Measurements from ENCODE around the gene SLC17A2.

The SLC17A2 gene

DNA sequence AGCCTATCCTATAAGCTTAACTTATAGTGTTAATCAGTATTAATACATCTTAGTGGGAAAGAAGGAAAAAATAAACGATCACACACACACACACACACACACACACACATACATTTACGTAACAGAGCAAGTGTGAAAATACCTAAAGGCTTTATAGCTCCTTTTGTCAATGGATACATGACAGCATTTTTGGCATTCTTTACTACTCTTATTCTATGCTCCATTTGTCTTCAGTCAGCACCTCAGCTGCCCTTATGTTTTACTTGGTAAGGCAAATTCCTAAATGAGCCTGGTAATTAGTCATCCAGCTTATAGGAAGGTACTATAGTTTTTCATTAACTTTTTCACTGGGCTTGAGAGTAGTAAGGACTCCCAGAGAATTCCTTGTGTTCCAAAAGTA, 31.4 kb downstream of the SLC17A2 start:
- Histone ChIP-seq H2BK120ac (ENCODE audit: low read depth, low read length) (no peak overlapping the region), H2BK15ac (ENCODE audit: low read depth, poor library complexity, severe bottlenecking) (no peak overlapping the region), H3K23ac (ENCODE audit: low read length in 2 of 2) (no peak overlapping the region), H2AFZ (ENCODE audit: low read depth, low read length) (no peak overlapping the region), H3K4me3 (ENCODE audit: insufficient read depth in 1 of 2, low read depth in 1 of 2, low read length in 2 of 2) (no peak overlapping the region), H4K91ac (ENCODE audit: low read length) (no peak overlapping the region), H3K4me2 (ENCODE audit: low read length, poor library complexity, severe bottlenecking) (no peak overlapping the region), H3K27me3 (ENCODE audit: control insufficient read depth in 1 of 2, insufficient read depth in 1 of 2, low read length in 2 of 2) (no peaks in the 10 kb centered on the region), H3K4ac (ENCODE audit: low read depth in 1 of 2, low read length in 2 of 2) (no peak overlapping the region), H2AK5ac (ENCODE audit: low read length, severe bottlenecking) (no peak overlapping the region), H3K4me1 (ENCODE audit: control insufficient read depth, insufficient read depth, low read depth, low read length) (peaks cover 7% of the 10 kb centered on the region), H2BK12ac (ENCODE audit: low read length in 2 of 2) (no peak overlapping the region), H3K18ac (ENCODE audit: low read depth in 1 of 2, low read length in 2 of 2) (no peak overlapping the region), H2BK5ac (ENCODE audit: low read depth, low read length, poor library complexity, severe bottlenecking) (no peak overlapping the region), H3K27ac (ENCODE audit: low read length, poor library complexity, severe bottlenecking) (peak overlapping the region; percentile 100), H3K9me3 (ENCODE audit: control insufficient read depth, low read length) (no peaks in the 10 kb centered on the region), H3K79me1 (replicated peaks; ENCODE audit: low read length, poor library complexity, severe bottlenecking) (no peaks in the 10 kb centered on the region), H4K8ac (ENCODE audit: low read length) (no peak overlapping the region), H3K14ac (ENCODE audit: low read length in 2 of 2) (no peak overlapping the region), H3K9ac (ENCODE audit: low read length) (no peak overlapping the region), H3K36me3 (ENCODE audit: control insufficient read depth in 1 of 2, insufficient read depth in 2 of 2, low read depth in 1 of 2, low read length in 2 of 2) (no peaks in the 10 kb centered on the region)
- no peak for DNase-seq
- WGBS = 88% methylated on average over 1 of the region's 2 CpGs

DNA sequence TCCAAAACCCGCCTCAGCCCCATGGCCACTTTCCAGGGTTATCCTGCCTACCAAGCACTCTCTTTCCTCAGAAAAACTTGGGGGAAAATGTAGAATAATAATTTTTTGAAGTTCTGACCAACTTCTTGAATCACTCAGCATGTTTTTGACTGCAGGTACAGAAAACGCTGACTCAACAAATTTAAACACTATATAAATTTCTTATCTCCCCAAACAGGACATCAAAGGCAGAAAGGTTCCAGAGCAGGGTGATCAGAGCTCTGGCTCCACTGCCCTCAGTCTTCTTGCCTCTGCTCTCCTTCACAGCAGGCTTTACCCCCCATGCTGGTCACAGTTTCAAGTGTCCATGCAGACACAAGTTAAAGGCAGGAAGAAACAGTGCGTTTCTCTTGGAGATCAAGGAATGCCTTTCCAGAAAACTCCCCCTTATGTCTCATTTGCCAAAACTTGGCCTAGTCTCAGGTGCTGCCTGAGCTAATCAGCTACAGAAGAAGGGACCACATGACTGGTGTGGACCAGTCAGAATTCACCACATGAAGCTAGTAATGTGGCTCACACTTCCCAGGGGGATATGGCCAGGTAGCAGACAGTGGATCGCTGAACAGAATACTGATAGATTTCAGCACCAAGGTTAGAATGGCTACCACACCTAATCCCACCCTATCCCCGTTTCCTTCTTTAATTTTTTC, 32.1 kb downstream of the SLC17A2 start:
- H3K79me1 ChIP-seq (replicated peaks; ENCODE audit: low read length, poor library complexity, severe bottlenecking) = no peaks in the 10 kb centered on the region
- WGBS = 96% methylated on average over 3 of the region's 5 CpGs

DNA sequence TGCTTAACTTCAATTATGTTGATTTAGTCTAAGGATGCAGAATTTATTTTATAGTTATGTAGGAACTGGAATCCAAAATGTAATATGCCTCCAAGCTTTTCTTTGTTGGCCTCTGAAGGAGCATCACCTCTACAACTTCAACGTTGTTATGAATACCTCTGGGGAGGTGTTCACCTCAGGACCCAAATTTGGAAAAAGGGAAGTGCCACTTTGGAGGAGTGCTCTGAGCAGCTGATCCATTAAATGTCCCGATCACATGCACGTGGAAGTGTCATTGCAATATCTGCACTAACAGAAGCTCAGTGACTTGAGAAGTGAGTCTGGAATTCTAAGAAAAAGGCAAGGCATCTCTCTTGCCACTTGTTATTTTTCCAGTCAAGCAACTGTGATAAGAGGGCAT, 34.2 kb downstream of the SLC17A2 start:
- Histone ChIP-seq H2BK120ac (ENCODE audit: low read depth, low read length) (no peak overlapping the region), H2BK12ac (ENCODE audit: low read length in 2 of 2) (no peak overlapping the region), H3K14ac (ENCODE audit: low read length in 2 of 2) (no peak overlapping the region), H3K4me1 (ENCODE audit: control insufficient read depth, insufficient read depth, low read depth, low read length) (peaks cover 7% of the 10 kb centered on the region), H3K4me2 (ENCODE audit: low read length, poor library complexity, severe bottlenecking) (no peak overlapping the region), H3K4me3 (ENCODE audit: insufficient read depth in 1 of 2, low read depth in 1 of 2, low read length in 2 of 2) (no peak overlapping the region), H2BK15ac (ENCODE audit: low read depth, poor library complexity, severe bottlenecking) (no peak overlapping the region), H3K36me3 (ENCODE audit: control insufficient read depth in 1 of 2, insufficient read depth in 2 of 2, low read depth in 1 of 2, low read length in 2 of 2) (no peaks in the 10 kb centered on the region), H2AFZ (ENCODE audit: low read depth, low read length) (no peak overlapping the region), H3K79me1 (replicated peaks; ENCODE audit: low read length, poor library complexity, severe bottlenecking) (no peaks in the 10 kb centered on the region), H2BK5ac (ENCODE audit: low read depth, low read length, poor library complexity, severe bottlenecking) (no peak overlapping the region), H3K9ac (ENCODE audit: low read length) (no peak overlapping the region), H3K18ac (ENCODE audit: low read depth in 1 of 2, low read length in 2 of 2) (no peak overlapping the region), H3K9me3 (ENCODE audit: control insufficient read depth, low read length) (no peaks in the 10 kb centered on the region), H4K8ac (ENCODE audit: low read length) (no peak overlapping the region), H2AK5ac (ENCODE audit: low read length, severe bottlenecking) (peak overlapping the region; percentile 73), H4K91ac (ENCODE audit: low read length) (no peak overlapping the region), H3K4ac (ENCODE audit: low read depth in 1 of 2, low read length in 2 of 2) (no peak overlapping the region), H3K27me3 (ENCODE audit: control insufficient read depth in 1 of 2, insufficient read depth in 1 of 2, low read length in 2 of 2) (no peaks in the 10 kb centered on the region), H3K23ac (ENCODE audit: low read length in 2 of 2) (no peak overlapping the region), H3K27ac (ENCODE audit: low read length, poor library complexity, severe bottlenecking) (no peak overlapping the region)
- 96% methylated on average over 3 of the region's 3 CpGs for WGBS
- no peak for DNase-seq

More for the DNA sequence above, 32.1 kb downstream of the SLC17A2 start:
- no peaks in the 10 kb centered on the region for H3K36me3 ChIP-seq (ENCODE audit: control insufficient read depth in 1 of 2, insufficient read depth in 2 of 2, low read depth in 1 of 2, low read length in 2 of 2)
- H4K8ac ChIP-seq (ENCODE audit: low read length) = no peak overlapping the region
- no peak overlapping the region for H3K18ac ChIP-seq (ENCODE audit: low read depth in 1 of 2, low read length in 2 of 2)
- DNase-seq = no peak
- no peak overlapping the region for H2AFZ ChIP-seq (ENCODE audit: low read depth, low read length)
- H3K4me3 ChIP-seq (ENCODE audit: insufficient read depth in 1 of 2, low read depth in 1 of 2, low read length in 2 of 2) = no peak overlapping the region
- no peaks in the 10 kb centered on the region for H3K9me3 ChIP-seq (ENCODE audit: control insufficient read depth, low read length)
- H3K14ac ChIP-seq (ENCODE audit: low read length in 2 of 2) = no peak overlapping the region
- no peak overlapping the region for H4K91ac ChIP-seq (ENCODE audit: low read length)
- H3K27ac ChIP-seq (ENCODE audit: low read length, poor library complexity, severe bottlenecking) = peak overlapping the region; percentile 96
- H3K9ac ChIP-seq (ENCODE audit: low read length) = no peak overlapping the region
- H3K23ac ChIP-seq (ENCODE audit: low read length in 2 of 2) = no peak overlapping the region
- no peak overlapping the region for H3K4ac ChIP-seq (ENCODE audit: low read depth in 1 of 2, low read length in 2 of 2)
- no peak overlapping the region for H2BK15ac ChIP-seq (ENCODE audit: low read depth, poor library complexity, severe bottlenecking)
- H2BK120ac ChIP-seq (ENCODE audit: low read depth, low read length) = no peak overlapping the region
- peak overlapping the region; percentile 94 for H2BK5ac ChIP-seq (ENCODE audit: low read depth, low read length, poor library complexity, severe bottlenecking)
- H2AK5ac ChIP-seq (ENCODE audit: low read length, severe bottlenecking) = peak overlapping the region; percentile 82
- H3K4me1 ChIP-seq (ENCODE audit: control insufficient read depth, insufficient read depth, low read depth, low read length) = peaks cover 7% of the 10 kb centered on the region
- H3K4me2 ChIP-seq (ENCODE audit: low read length, poor library complexity, severe bottlenecking) = no peak overlapping the region
- H2BK12ac ChIP-seq (ENCODE audit: low read length in 2 of 2) = no peak overlapping the region
- no peaks in the 10 kb centered on the region for H3K27me3 ChIP-seq (ENCODE audit: control insufficient read depth in 1 of 2, insufficient read depth in 1 of 2, low read length in 2 of 2)

DNA sequence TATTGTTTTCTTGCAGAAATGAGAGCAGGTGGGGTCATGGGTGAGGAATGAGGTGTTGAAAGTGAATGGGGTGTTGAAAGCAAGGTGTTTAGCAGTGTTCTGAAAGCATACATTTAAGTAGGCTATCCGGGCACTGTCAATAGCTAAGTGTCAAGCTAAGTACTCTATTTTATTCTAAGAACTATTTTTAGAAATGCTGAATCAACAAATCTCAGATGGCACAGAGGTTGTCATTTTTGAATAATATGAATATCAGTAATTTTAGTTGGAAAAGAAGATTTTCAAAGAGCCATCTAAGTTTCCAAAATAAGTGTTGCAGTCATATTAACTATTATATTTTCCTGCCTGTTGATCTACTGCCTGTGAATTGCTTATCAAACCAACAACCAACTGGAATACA, 34.7 kb downstream of the SLC17A2 start:
- Histone ChIP-seq H3K4ac (ENCODE audit: low read depth in 1 of 2, low read length in 2 of 2) (no peak overlapping the region), H2AK5ac (ENCODE audit: low read length, severe bottlenecking) (no peak overlapping the region), H2BK12ac (ENCODE audit: low read length in 2 of 2) (no peak overlapping the region), H2BK120ac (ENCODE audit: low read depth, low read length) (no peak overlapping the region), H3K36me3 (ENCODE audit: control insufficient read depth in 1 of 2, insufficient read depth in 2 of 2, low read depth in 1 of 2, low read length in 2 of 2) (no peaks in the 10 kb centered on the region), H3K9me3 (ENCODE audit: control insufficient read depth, low read length) (no peaks in the 10 kb centered on the region), H3K14ac (ENCODE audit: low read length in 2 of 2) (no peak overlapping the region), H2BK15ac (ENCODE audit: low read depth, poor library complexity, severe bottlenecking) (no peak overlapping the region), H3K27ac (ENCODE audit: low read length, poor library complexity, severe bottlenecking) (no peak overlapping the region), H3K4me1 (ENCODE audit: control insufficient read depth, insufficient read depth, low read depth, low read length) (peaks cover 7% of the 10 kb centered on the region), H3K18ac (ENCODE audit: low read depth in 1 of 2, low read length in 2 of 2) (no peak overlapping the region), H3K4me2 (ENCODE audit: low read length, poor library complexity, severe bottlenecking) (no peak overlapping the region), H3K27me3 (ENCODE audit: control insufficient read depth in 1 of 2, insufficient read depth in 1 of 2, low read length in 2 of 2) (no peaks in the 10 kb centered on the region), H3K23ac (ENCODE audit: low read length in 2 of 2) (no peak overlapping the region), H3K79me1 (replicated peaks; ENCODE audit: low read length, poor library complexity, severe bottlenecking) (no peaks in the 10 kb centered on the region), H2AFZ (ENCODE audit: low read depth, low read length) (no peak overlapping the region), H4K91ac (ENCODE audit: low read length) (no peak overlapping the region), H4K8ac (ENCODE audit: low read length) (no peak overlapping the region), H3K4me3 (ENCODE audit: insufficient read depth in 1 of 2, low read depth in 1 of 2, low read length in 2 of 2) (no peak overlapping the region), H3K9ac (ENCODE audit: low read length) (no peak overlapping the region), H2BK5ac (ENCODE audit: low read depth, low read length, poor library complexity, severe bottlenecking) (no peak overlapping the region)
- WGBS = no CpG with 5 or more reads among the region's 1 CpG
- DNase-seq = no peak

All from mesenchymal stem cell (in vitro differentiated cells and primary cell).